Erythroblast (primary cell): ENCODE data around the gene LIN7A.

Experiments used
- GATA1 ChIP-seq: IDR thresholded peaks from 2 replicates; pipeline ENCODE4 v1.6.1; 2011; ENCODE audit warnings: low read depth, mild to moderate bottlenecking, control low read depth, low read length, moderate library complexity
- POLR2A ChIP-seq: IDR thresholded peaks from 2 replicates; pipeline ENCODE4 v1.6.1; 2011; ENCODE audit warnings: mild to moderate bottlenecking, low read length

- TF ChIP-seq POLR2A: no peak
- no peak for TF ChIP-seq GATA1
Observed at GRCh38 chr12:80821513-80822000, 116.2 kb downstream of the LIN7A start.
